Neural cell (in vitro differentiated cells): ENCODE measurements around the gene STX1A. TPM values are rescaled to one million over a fixed set of nuclear protein-coding genes. Genes with fewer than 3 reads are reported as not detected.

ENCODE experiments used
- H2AFZ ChIP-seq: fragments of 200-600, 300-800 bp; sonication (generic), shearing (Covaris generic); 2 replicates; pipeline ENCODE4 v1.6.0; 2014; ENCODE audit warnings: low read depth, mild to moderate bottlenecking, antibody characterized with exemption, low read length, moderate library complexity
- H3F3A ChIP-seq: fragments of 200-600 bp; shearing (Covaris generic); 2 replicates; pipeline ENCODE4 v1.6.1; 2016; ENCODE audit warnings: mild to moderate bottlenecking, moderate library complexity, mixed read lengths, antibody characterized with exemption, low read length; ENCODE audit not compliant: insufficient read depth, poor library complexity, severe bottlenecking
- H3K27ac ChIP-seq: fragments of 200-600, 300-800 bp; sonication (generic), shearing (Covaris generic); 2 replicates; pipeline ENCODE4 v1.5.1; 2014; ENCODE audit warnings: mild to moderate bottlenecking, low read length, moderate library complexity
- H3K27me3 ChIP-seq: fragments of 300-800, 200-600 bp; sonication (generic), shearing (Covaris generic); 2 replicates; pipeline ENCODE4 v1.6.0; 2014; ENCODE audit warnings: mild to moderate bottlenecking, low read depth, low read length, moderate library complexity; ENCODE audit not compliant: insufficient read depth
- H3K36me3 ChIP-seq: fragments of 300-800, 200-600 bp; sonication (generic), shearing (Covaris generic); 2 replicates; pipeline ENCODE4 v1.5.1; 2014; ENCODE audit warnings: mild to moderate bottlenecking, antibody characterized with exemption, low read length, moderate library complexity; ENCODE audit not compliant: insufficient read depth
- H3K4me2 ChIP-seq: fragments of 300-800, 200-600 bp; sonication (generic), shearing (Covaris generic); 2 replicates; pipeline ENCODE4 v1.6.0; 2014; ENCODE audit warnings: mild to moderate bottlenecking, low read length
- H3K4me3 ChIP-seq: fragments of 300-800, 200-600 bp; sonication (generic), shearing (Covaris generic); 2 replicates; pipeline ENCODE4 v1.5.1; 2014; ENCODE audit warnings: mild to moderate bottlenecking, low read length, moderate library complexity
- H3K79me2 ChIP-seq: fragments of 200-600 bp; shearing (Covaris generic); replicated peaks from 2 replicates; pipeline ENCODE4 v1.6.0; 2014; ENCODE audit warnings: mild to moderate bottlenecking, low read length, moderate library complexity; ENCODE audit not compliant: insufficient read depth
- H3K9ac ChIP-seq: fragments of 300-800, 200-600 bp; sonication (generic), shearing (Covaris generic); 2 replicates; pipeline ENCODE4 v1.6.1; 2016; ENCODE audit warnings: mild to moderate bottlenecking, low read length, mixed read lengths
- H3K9me2 ChIP-seq: fragments of 200-600 bp; shearing (Covaris generic); 2 replicates; pipeline ENCODE4 v1.6.1; 2016; ENCODE audit warnings: mild to moderate bottlenecking, low read length, mixed read lengths; ENCODE audit not compliant: insufficient read depth
- H3K9me3 ChIP-seq: fragments of 200-600, 300-800 bp; sonication (generic), shearing (Covaris generic); 2 replicates; pipeline ENCODE4 v1.6.1; 2016; ENCODE audit warnings: mild to moderate bottlenecking, mixed run types, low read length, moderate library complexity, mixed read lengths
- H4K20me1 ChIP-seq: fragments of 200-600 bp; shearing (Covaris generic); 2 replicates; pipeline ENCODE4 v1.6.1; 2016; ENCODE audit warnings: mild to moderate bottlenecking, mixed run types; ENCODE audit not compliant: insufficient read depth
- CTCF ChIP-seq: fragments of 450-650 bp; IDR thresholded peaks from 2 replicates; pipeline ENCODE4 v1.5.1; 2014; ENCODE audit warnings: antibody characterized with exemption, mild to moderate bottlenecking, moderate library complexity; ENCODE audit not compliant: poor library complexity, severe bottlenecking
- EP300 ChIP-seq: fragments of 450-650 bp; conservative IDR thresholded peaks from 2 replicates; pipeline ENCODE4 v1.6.1; 2014; ENCODE audit warnings: antibody characterized with exemption, mild to moderate bottlenecking, moderate library complexity; ENCODE audit not compliant: poor library complexity, severe bottlenecking
- EZH2 ChIP-seq: fragments of 200-600, 300-800 bp; shearing (Covaris generic), sonication (generic); IDR thresholded peaks from 2 replicates; pipeline ENCODE4 v1.6.1; 2014; ENCODE audit warnings: antibody characterized with exemption, low read length, borderline replicate concordance, mild to moderate bottlenecking; ENCODE audit not compliant: insufficient read depth, poor library complexity, severe bottlenecking
- MXI1 ChIP-seq: fragments of 450-650 bp; conservative IDR thresholded peaks from 2 replicates; pipeline ENCODE4 v1.6.1; 2014; ENCODE audit warnings: antibody characterized with exemption, mild to moderate bottlenecking; ENCODE audit not compliant: poor library complexity, severe bottlenecking
- POLR2AphosphoS5 ChIP-seq: IDR thresholded peaks from 2 replicates; pipeline ENCODE4 v1.6.1; 2012
- RAD21 ChIP-seq: fragments of 450-650 bp; conservative IDR thresholded peaks from 2 replicates; pipeline ENCODE4 v1.6.1; 2014; ENCODE audit warnings: antibody characterized with exemption, mild to moderate bottlenecking, moderate library complexity
- REST ChIP-seq: IDR thresholded peaks from 2 replicates; pipeline ENCODE4 v1.6.1; 2012; ENCODE audit warnings: borderline replicate concordance
- SMC3 ChIP-seq: fragments of 450-650 bp; conservative IDR thresholded peaks from 2 replicates; pipeline ENCODE4 v1.6.1; 2014; ENCODE audit warnings: antibody characterized with exemption, mild to moderate bottlenecking, moderate library complexity; ENCODE audit not compliant: poor library complexity
- TAF1 ChIP-seq: IDR thresholded peaks from 2 replicates; pipeline ENCODE4 v1.6.1; 2012; ENCODE audit warnings: low read depth
- polyA plus RNA-seq: library from polyadenylated mRNA; depleted of rRNA; stranded (reverse); fragments of >200 nt; gene quantifications from 2 replicates; pipeline ENCODE4 v1.2.3, GENCODE V29; 2014
- small RNA-seq, 3 experiments: library from RNA; depleted of rRNA; stranded (forward); fragments of <200 nt; gene quantifications; one replicate each; pipeline ENCODE3, GENCODE V24; 2012

STX1A gene
- polyA plus RNA-seq, 1 donor from 2014 or later = 123 TPM

GRCh38 chr7:73649576-73649975 is 69.9 kb downstream of the STX1A start:
- Histone ChIP-seq H3F3A (no peaks in the 10 kb centered on the region), H2AFZ (no peak overlapping the region), H3K79me2 (no peaks in the 10 kb centered on the region), H3K4me2 (no peak overlapping the region), H3K27ac (no peak overlapping the region), H3K9me2 (no peaks in the 10 kb centered on the region), H3K9ac (no peak overlapping the region), H4K20me1 (no peaks in the 10 kb centered on the region), H3K4me3 (no peak overlapping the region), H3K36me3 (no peaks in the 10 kb centered on the region), H3K27me3 (peaks cover 44% of the 10 kb centered on the region), H3K9me3 (no peaks in the 10 kb centered on the region)
- TF ChIP-seq POLR2AphosphoS5 (no peak), TAF1 (no peak), EZH2 (no peak), MXI1 (no peak), CTCF (no peak), EP300 (no peak), SMC3 (no peak), REST (no peak), RAD21 (no peak)

Small RNA genes lying within 50 kb of the gene (small RNA-seq; reads per million reads assigned to genes)
- gene MIR4284 (0.10 to 0.33 (median 0.16) reads per million in 3 experiments), gene RN7SL265P (0 reads per million in 3 experiments)

Other genes with a start within 250 kb of the STX1A start
- 33.4 and 35.0 TPM in 2 replicates for gene BAZ1B, start 197.4 kb downstream of the STX1A start, polyA plus RNA-seq
- 23.6 and 27.3 TPM in 2 replicates for gene BCL7B, start 162.0 kb downstream of the STX1A start, polyA plus RNA-seq
- 38.6 and 53.5 TPM in 2 replicates for gene TBL2, start 141.1 kb downstream of the STX1A start, polyA plus RNA-seq
- gene MLXIPL, start 95.1 kb downstream of the STX1A start, polyA plus RNA-seq = 1.8 TPM in 1 of 2 replicates, not detected in the other
- 52.7 and 56.3 TPM in 2 replicates for gene VPS37D, start 51.8 kb downstream of the STX1A start, polyA plus RNA-seq
- 1.1 and 1.3 TPM in 2 replicates for gene DNAJC30, start 36.2 kb downstream of the STX1A start, polyA plus RNA-seq
- 75.9 and 82.9 TPM in 2 replicates for gene BUD23, start 36.1 kb downstream of the STX1A start, polyA plus RNA-seq
- 12.8 and 26.0 TPM in 2 replicates for gene ABHD11, start 19.1 kb upstream of the STX1A start, polyA plus RNA-seq
- not detected in 2 replicates for gene CLDN3, start 50.6 kb upstream of the STX1A start, polyA plus RNA-seq
- gene CLDN4, start 111.3 kb upstream of the STX1A start, polyA plus RNA-seq = 0.09 TPM in 1 of 2 replicates, not detected in the other
- 1.8 and 2.4 TPM in 2 replicates for gene METTL27, start 122.8 kb upstream of the STX1A start, polyA plus RNA-seq
- not detected in 2 replicates for gene TMEM270, start 141.5 kb upstream of the STX1A start, polyA plus RNA-seq